Endothelial cell of umbilical vein (primary cell): Measurements from ENCODE around the gene GALNT14. TPM values are rescaled to one million over a fixed set of nuclear protein-coding genes. Genes with fewer than 3 reads are reported as not detected.

Experiments
- BruUV-seq: library from RNA; stranded (reverse); fragments of 400-500 nt; replicated peaks from 2 replicates; lab custom pipeline; 2021; lab: Mats Ljungman, UMichigan
- CTCF ChIA-PET: fragments of 300-600, 350-600 bp; sonication (Branson Sonifier 250); formaldehyde crosslinking; loops from one replicate; lab custom pipeline; 2021; ENCODE audit warnings: antibody characterized with exemption, inconsistent platforms; lab: Charles Lee
- POLR2A ChIA-PET: fragments of 300-600, 350-600 bp; sonication (Branson Sonifier 250); formaldehyde crosslinking; loops from one replicate; lab custom pipeline; 2021; ENCODE audit warnings: antibody characterized with exemption, inconsistent platforms; lab: Charles Lee
- DNase-seq: peaks from one replicate; pipeline ENCODE4 v3.0.0-alpha.2; 2011; ENCODE audit warnings: low read depth, low spot score
- FAIRE-seq: peaks from 2 replicates; lab custom pipeline; 2011; peaks lifted over from hg19 to GRCh38; lab: Jason Lieb, UNC
- H2AFZ ChIP-seq: 2 replicates; pipeline ENCODE4 v1.6.0; 2012; ENCODE audit warnings: low read depth, low read length, control low read depth, inconsistent platforms
- H3K27ac ChIP-seq: 2 replicates; pipeline ENCODE4 v1.5.1; 2011; ENCODE audit warnings: low read depth, mild to moderate bottlenecking, control low read depth, low read length, moderate library complexity; ENCODE audit not compliant: insufficient read depth
- H3K27me3 ChIP-seq, 2 experiments: 2 replicates each; pipeline versions ENCODE4 v1.6.0 to v1.6.1; 2011; ENCODE audit warnings: low read length in 2 of 2, mixed read lengths in 1 of 2; ENCODE audit not compliant: control insufficient read depth in 2 of 2, insufficient read depth in 2 of 2
- H3K36me3 ChIP-seq, 2 experiments: 2 replicates in 1 of 2; 3 replicates in 1 of 2; pipeline ENCODE4 v1.5.1; 2011; ENCODE audit warnings: low read length in 2 of 2, mild to moderate bottlenecking in 1 of 2, moderate library complexity in 1 of 2; ENCODE audit not compliant: control insufficient read depth in 2 of 2, insufficient read depth in 2 of 2; ENCODE audit errors: extremely low read depth in 1 of 2
- H3K4me1 ChIP-seq: 3 replicates; pipeline ENCODE4 v1.5.1; 2011; ENCODE audit warnings: mild to moderate bottlenecking, low read length; ENCODE audit not compliant: control insufficient read depth, insufficient read depth; ENCODE audit errors: extremely low read depth
- H3K4me2 ChIP-seq: 2 replicates; pipeline ENCODE4 v1.6.1; 2011; ENCODE audit warnings: low read length, control low read depth, mixed read lengths; ENCODE audit not compliant: insufficient read depth
- H3K4me3 ChIP-seq, 3 experiments: fragments of 200-600 bp in 1 of 3; sonication (generic), shearing (Covaris generic) in 1 of 3; replicated peaks in 1 of 3; 2 replicates each; pipeline ENCODE4 v1.5.1; 2011 to 2016; ENCODE audit warnings: control low read depth in 3 of 3, low read length in 3 of 3, mild to moderate bottlenecking in 2 of 3, inconsistent platforms in 1 of 3, low read depth in 1 of 3, moderate library complexity in 1 of 3; ENCODE audit not compliant: insufficient read depth in 1 of 3
- H3K79me2 ChIP-seq: 2 replicates; pipeline ENCODE4 v1.6.0; 2012; ENCODE audit warnings: low read length, inconsistent platforms; ENCODE audit not compliant: control insufficient read depth, insufficient read depth
- H3K9ac ChIP-seq: replicated peaks from 2 replicates; pipeline ENCODE3; 2011; ENCODE audit warnings: low read length, control low read depth; ENCODE audit not compliant: insufficient read depth; ENCODE audit errors: extremely low read depth
- H3K9me1 ChIP-seq: replicated peaks from 3 replicates; pipeline ENCODE4 v1.6.0; 2011; ENCODE audit warnings: mild to moderate bottlenecking, low read length; ENCODE audit not compliant: control insufficient read depth, insufficient read depth; ENCODE audit errors: extremely low read depth
- H3K9me3 ChIP-seq: replicated peaks from 2 replicates; pipeline ENCODE4 v1.5.1; 2012; ENCODE audit warnings: low read length, inconsistent platforms; ENCODE audit not compliant: control insufficient read depth, insufficient read depth
- H4K20me1 ChIP-seq: replicated peaks from 2 replicates; pipeline ENCODE3; 2011; ENCODE audit warnings: mild to moderate bottlenecking, low read length; ENCODE audit not compliant: control insufficient read depth, insufficient read depth; ENCODE audit errors: extremely low read depth
- EZH2 ChIP-seq: IDR thresholded peaks from 2 replicates; pipeline ENCODE4 v1.6.1; 2012; ENCODE audit warnings: borderline replicate concordance, low read depth, mild to moderate bottlenecking, moderate library complexity, low read length, inconsistent platforms; ENCODE audit not compliant: severe bottlenecking
- GATA2 ChIP-seq: IDR thresholded peaks from 2 replicates; pipeline ENCODE4 v1.7.0; 2011; ENCODE audit warnings: low read depth, mild to moderate bottlenecking, moderate library complexity, mixed read lengths, low read length; ENCODE audit not compliant: insufficient read length, insufficient read depth
- JUN ChIP-seq: IDR thresholded peaks from 2 replicates; pipeline ENCODE4 v1.6.1; 2011; ENCODE audit warnings: borderline replicate concordance, low read depth; ENCODE audit not compliant: insufficient read length, insufficient read depth
- MYC ChIP-seq: IDR thresholded peaks from one replicate; pipeline ENCODE4 v1.6.1; 2011; ENCODE audit warnings: mild to moderate bottlenecking, low read depth, low read length
- dilution Hi-C: fragments of 300-500 bp; cut with MboI; formaldehyde crosslinking; loops from one replicate; pipeline ENCODE4 v1.15.0; 2019; ENCODE audit warnings: low sequenced_read_pairs; ENCODE audit not compliant: extremely low pct_ligation_motif_present
- intact Hi-C: fragments of 100-400 bp; cut with micrococcal nuclease; formaldehyde crosslinking; loops from one replicate; pipeline ENCODE4 v1.10.0; 2022
- polyA plus RNA-seq, 4 experiments: library from polyadenylated mRNA; depleted of rRNA in 3 of 4; stranded (reverse) in 3 of 4; unstranded in 1 of 4; fragments of >200 nt; gene quantifications; 2 replicates each; pipeline versions ENCODE4 v1.2.1 to v1.2.3, GENCODE V29; 2011 to 2012; ENCODE audit warnings: missing spikeins in 1 of 4
- total RNA-seq: library from RNA; stranded (reverse); gene quantifications from 2 replicates; pipeline ENCODE4 v1.2.3, GENCODE V29; 2021
- TF ChIP-seq, protein P1 (sequence below), 2 donors: IDR thresholded peaks; 1 replicate in 1 of 2; 2 replicates in 1 of 2; pipeline ENCODE4 v1.5.1; 2011; ENCODE audit warnings: low read length in 2 of 2, mild to moderate bottlenecking in 2 of 2, moderate library complexity in 2 of 2, control low read depth in 1 of 2, inconsistent platforms in 1 of 2, low read depth in 1 of 2; ENCODE audit not compliant: insufficient read depth in 1 of 2; ENCODE audit errors: extremely low read depth in 1 of 2

Gene GALNT14
- total and polyA plus RNA-seq, 2 donors (not counting 3 experiments of a cell fraction or from before 2014, with no cell fraction given), result 0.04 to 0.40 TPM

DNA sequence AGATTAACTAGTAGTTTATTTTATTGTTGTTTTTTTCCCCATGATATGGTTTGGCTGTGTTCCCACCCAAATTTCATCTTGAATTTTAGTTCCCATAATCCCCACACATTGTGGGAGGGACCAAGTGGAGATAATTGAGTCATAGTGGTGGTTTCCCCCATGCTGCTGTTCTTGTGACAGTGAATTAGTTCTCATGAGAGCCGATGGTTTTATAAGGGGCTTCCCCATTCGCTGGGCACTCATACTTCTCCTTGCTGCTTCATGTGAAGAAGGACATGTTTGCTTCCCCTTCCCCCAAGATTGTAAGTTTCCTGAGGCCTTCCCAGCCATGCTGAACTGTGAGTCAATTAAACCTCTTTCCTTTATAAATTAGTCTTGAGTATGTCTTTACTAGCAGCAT lies 36.5 kb downstream of the GALNT14 start:
- Histone ChIP-seq H3K79me2 (no peaks in the 10 kb centered on the region), H3K27me3 (no peaks in the 10 kb centered on the region), H3K4me3 (no peak overlapping the region), H3K4me2 (no peak overlapping the region), H3K36me3 (no peaks in the 10 kb centered on the region), H3K27ac (no peak overlapping the region), H3K9me1 (no peaks in the 10 kb centered on the region), H3K4me1 (no peaks in the 10 kb centered on the region), H4K20me1 (no peaks in the 10 kb centered on the region), H3K9me3 (no peaks in the 10 kb centered on the region), H2AFZ (no peak overlapping the region), H3K9ac (no peak overlapping the region)
- dilution Hi-C loops (no loop called here), intact Hi-C loops (no loop called here)
- ChIA-PET POLR2A (no interaction called here), CTCF (no interaction called here)
- no peak for FAIRE-seq
- TF ChIP-seq EZH2 (no peak), JUN (no peak), GATA2 (no peak), MYC (no peak)
- TF ChIP-seq, protein P1, sequence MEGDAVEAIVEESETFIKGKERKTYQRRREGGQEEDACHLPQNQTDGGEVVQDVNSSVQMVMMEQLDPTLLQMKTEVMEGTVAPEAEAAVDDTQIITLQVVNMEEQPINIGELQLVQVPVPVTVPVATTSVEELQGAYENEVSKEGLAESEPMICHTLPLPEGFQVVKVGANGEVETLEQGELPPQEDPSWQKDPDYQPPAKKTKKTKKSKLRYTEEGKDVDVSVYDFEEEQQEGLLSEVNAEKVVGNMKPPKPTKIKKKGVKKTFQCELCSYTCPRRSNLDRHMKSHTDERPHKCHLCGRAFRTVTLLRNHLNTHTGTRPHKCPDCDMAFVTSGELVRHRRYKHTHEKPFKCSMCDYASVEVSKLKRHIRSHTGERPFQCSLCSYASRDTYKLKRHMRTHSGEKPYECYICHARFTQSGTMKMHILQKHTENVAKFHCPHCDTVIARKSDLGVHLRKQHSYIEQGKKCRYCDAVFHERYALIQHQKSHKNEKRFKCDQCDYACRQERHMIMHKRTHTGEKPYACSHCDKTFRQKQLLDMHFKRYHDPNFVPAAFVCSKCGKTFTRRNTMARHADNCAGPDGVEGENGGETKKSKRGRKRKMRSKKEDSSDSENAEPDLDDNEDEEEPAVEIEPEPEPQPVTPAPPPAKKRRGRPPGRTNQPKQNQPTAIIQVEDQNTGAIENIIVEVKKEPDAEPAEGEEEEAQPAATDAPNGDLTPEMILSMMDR (IDR thresholded peaks at IDR 0.05; ENCODE audit: extremely low read depth in 1 of 2, insufficient read depth in 1 of 2, low read depth in 1 of 2, low read length in 2 of 2), result no peak
- no TSS peak for BruUV-seq
- no peak for DNase-seq
